Astrocyte of the spinal cord (primary cell): Measurements from ENCODE around the gene LEMD2.

Experiments
- DNase-seq: peaks from one replicate; pipeline ENCODE4 v3.0.0; 2011; ENCODE audit warnings: low read depth, low spot score
- H3K4me3 ChIP-seq: 2 replicates; pipeline ENCODE4 v1.5.1; 2011; ENCODE audit warnings: low read depth, mild to moderate bottlenecking, low read length, moderate library complexity
- in situ Hi-C: cut with HindIII; loops from 2 replicates; pipeline ENCODE4 v1.10.0; 2017; ENCODE audit warnings: low sequenced_read_pairs
- TF ChIP-seq, protein P1 (sequence below): IDR thresholded peaks from 2 replicates; pipeline ENCODE4 v1.5.1; 2012; ENCODE audit warnings: low read depth, mild to moderate bottlenecking, low read length, inconsistent platforms

LEMD2 gene

DNA sequence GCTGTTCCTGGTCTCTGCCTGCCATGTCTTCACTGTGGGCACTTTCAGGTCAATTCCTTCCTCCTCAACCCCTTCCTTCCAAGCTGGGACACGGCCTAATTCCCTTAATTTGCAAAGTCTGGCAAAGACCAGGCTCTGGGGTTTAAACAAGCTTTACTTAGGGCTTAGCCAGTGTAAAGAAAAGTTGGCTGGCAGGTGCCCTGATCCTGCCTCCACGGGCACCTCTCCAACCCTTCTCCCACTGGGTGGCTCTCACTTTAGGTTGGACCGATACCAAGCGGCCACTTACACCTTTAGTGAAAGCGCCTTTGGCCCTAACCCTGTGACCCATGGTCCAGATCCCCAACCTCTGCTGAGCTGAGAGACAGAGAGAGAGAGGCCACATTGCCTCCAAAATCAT, 28.6 kb upstream of the LEMD2 start:
- no peak for DNase-seq
- no peak overlapping the region for H3K4me3 ChIP-seq
- TF ChIP-seq, protein P1, sequence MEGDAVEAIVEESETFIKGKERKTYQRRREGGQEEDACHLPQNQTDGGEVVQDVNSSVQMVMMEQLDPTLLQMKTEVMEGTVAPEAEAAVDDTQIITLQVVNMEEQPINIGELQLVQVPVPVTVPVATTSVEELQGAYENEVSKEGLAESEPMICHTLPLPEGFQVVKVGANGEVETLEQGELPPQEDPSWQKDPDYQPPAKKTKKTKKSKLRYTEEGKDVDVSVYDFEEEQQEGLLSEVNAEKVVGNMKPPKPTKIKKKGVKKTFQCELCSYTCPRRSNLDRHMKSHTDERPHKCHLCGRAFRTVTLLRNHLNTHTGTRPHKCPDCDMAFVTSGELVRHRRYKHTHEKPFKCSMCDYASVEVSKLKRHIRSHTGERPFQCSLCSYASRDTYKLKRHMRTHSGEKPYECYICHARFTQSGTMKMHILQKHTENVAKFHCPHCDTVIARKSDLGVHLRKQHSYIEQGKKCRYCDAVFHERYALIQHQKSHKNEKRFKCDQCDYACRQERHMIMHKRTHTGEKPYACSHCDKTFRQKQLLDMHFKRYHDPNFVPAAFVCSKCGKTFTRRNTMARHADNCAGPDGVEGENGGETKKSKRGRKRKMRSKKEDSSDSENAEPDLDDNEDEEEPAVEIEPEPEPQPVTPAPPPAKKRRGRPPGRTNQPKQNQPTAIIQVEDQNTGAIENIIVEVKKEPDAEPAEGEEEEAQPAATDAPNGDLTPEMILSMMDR: no peak
- in situ Hi-C loops: no loop called here

DNA sequence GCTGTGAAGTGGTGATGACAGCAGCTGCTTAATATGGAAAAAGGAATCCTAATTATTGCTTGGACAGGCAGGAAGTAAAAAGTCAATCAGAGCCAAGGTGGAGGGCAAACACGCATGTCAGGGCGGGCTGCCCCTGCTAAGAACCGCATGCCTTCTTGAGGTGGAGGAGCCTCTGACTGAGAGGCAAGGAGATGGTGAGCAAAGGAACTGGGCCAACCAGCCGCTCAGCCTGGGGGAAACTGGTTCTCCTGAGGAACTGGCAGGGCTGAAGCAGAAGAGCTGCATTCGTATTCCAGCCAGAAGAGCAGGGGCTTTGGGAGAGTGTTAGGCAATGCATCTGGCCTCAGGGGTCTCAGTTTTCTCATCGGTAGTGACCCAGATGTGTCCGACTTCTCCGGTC, 28.0 kb upstream of the LEMD2 start:
- no peak overlapping the region for H3K4me3 ChIP-seq
- in situ Hi-C loops: no loop called here
- no peak for DNase-seq
- TF ChIP-seq, protein P1: no peak

DNA sequence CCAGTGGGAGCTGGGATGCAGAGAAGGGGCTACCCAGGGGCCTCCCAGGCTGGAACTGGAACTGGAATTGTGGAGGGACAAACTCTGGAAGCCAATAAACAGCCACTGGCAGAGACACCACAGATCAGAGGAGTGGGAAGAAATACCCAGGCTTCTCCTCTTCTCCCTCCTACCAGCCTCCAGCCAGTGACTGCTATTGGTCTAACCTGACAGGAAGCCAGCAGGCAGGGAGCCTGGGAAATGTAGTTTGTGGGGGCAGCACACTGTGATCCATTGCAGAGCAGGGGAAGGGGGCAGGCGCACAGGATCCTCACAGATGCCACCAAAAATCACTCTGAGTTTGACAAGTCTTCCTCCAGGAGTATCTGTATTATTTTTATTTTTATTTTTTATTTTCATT, 26.9 kb upstream of the LEMD2 start:
- in situ Hi-C loops: no loop called here
- TF ChIP-seq, protein P1: no peak
- DNase-seq: no peak

DNA sequence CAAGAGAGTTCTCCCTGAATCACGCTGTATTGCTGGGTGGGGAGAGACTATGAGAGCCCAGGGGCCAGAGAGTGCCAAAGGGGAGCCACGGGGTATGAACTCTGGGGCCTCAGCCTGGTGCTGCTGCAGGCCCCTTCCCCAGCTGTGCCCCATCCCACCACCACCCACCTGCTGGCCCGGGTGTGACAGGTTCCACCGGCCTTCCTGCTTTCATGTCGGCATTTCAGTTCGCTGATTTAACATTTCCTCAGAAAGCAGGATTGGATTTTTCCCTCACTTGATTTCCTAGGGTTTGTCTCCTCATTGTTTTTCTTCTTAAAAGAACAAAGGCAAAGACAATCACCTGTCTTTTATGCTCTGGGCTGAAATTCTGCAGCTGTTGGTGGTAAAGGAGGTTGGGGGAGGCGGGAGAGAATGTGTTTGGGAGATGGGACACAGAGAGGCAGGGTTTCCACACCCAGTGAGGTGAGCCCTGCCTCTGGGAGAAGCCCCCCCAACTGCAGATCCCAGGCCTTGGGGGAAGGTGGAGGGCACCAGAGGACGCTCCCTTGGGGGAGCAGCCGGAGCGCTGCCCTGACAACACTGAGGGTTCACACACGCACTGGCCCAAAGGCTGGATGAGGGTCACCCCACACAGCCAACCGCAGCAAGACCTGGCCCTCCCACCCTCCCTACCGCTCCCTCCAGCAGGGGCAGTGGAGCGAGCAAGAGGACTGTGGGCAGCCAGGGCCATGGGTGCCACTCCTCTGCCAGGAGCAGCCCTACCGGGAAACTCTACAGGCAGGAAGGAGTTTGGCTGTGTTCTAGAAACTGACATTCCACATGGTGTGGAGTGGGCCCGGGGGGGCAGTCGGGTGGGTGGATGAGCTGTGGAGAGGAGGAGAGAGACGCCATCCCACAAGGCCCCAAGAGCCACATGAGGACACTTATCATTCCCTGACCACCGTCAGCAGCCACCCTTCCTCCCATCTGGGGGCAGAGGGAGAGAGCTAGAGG, 25.4 kb upstream of the LEMD2 start:
- DNase-seq: no peak
- H3K4me3 ChIP-seq: no peak overlapping the region
- in situ Hi-C loops: no loop called here
- TF ChIP-seq, protein P1: no peak

More for the DNA sequence above, 26.9 kb upstream of the LEMD2 start:
- H3K4me3 ChIP-seq: no peak overlapping the region

DNA sequence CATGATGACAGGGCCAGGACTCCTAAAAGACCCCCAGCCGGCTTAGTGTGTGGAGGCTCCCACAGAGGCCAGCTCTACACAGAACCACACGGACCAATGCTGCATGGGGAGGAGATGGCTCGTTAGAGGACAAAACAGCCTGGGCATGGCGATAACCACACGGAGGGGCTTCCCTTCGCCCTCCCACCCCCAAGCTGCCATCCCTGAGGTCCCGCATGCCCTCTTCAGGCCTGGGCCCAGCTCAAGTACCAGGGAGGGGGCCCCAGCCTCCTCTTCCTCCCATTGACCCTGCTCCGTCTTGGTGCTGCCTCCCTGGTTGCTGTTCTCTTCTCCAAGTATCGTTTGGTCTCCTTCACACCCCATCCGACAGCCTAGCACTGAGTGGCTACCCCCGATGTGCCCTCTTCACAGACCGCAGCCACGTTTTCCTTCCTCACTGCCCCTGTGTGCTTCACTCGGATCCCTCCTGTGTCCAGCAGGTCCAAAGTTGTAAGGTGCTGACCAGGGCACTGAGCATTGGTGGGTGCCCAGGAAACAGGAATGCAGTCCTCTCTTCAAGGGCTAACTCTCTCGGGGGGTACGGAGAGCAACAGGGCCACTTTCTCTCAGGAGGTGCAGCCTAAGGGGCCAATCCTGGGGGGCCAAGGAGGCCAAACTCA, 24.4 kb upstream of the LEMD2 start:
- H3K4me3 ChIP-seq: no peak overlapping the region
- no peak for DNase-seq
- TF ChIP-seq, protein P1: no peak
- in situ Hi-C loops: no loop called here

DNA sequence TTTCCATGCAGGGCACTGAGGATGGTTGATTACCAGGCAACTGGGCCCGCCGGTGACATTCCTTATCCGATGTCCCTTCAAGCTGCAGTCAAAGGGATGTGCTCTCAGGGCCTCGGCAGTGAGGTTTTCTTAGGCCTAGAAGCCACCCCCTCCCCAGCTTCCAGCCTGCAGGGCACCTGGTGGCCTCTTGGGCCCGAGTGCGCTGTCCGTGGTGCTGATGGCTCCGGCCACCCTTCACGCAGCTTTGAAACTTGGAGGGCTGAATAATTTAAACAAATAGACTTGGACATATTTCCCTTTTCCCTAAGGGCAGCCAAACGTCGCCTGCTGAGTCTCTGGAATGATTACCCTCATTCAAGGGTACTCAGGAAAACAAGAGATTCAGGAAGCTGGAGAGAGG, 23.7 kb upstream of the LEMD2 start:
- in situ Hi-C loops: no loop called here
- no peak overlapping the region for H3K4me3 ChIP-seq
- peak; percentile 58 for DNase-seq
- TF ChIP-seq, protein P1: peak; percentile 51
